Right lobe of liver (tissue), 6 donors: Measurements from ENCODE around the gene POGLUT2. TPM values are rescaled to one million over a fixed set of nuclear protein-coding genes. Genes with fewer than 3 reads are reported as not detected.

Experiments
- ATAC-seq, 4 donors: fragments of 200-7000 bp; cut with Tn5 transposase; one replicate each; pipeline ENCODE4 v1.9.1; 2020; ENCODE audit warnings: mild to moderate bottlenecking in 4 of 4, moderate library complexity in 4 of 4
- DNase-seq, 3 donors: peaks; one replicate each; pipeline ENCODE4 v3.0.0-alpha.2; 2020
- H3K27ac ChIP-seq, 3 donors: fragments of 200-600 bp; one replicate each; pipeline ENCODE4 v1.8.0; 2022
- H3K27me3 ChIP-seq, 2 donors: fragments of 200-600 bp; one replicate each; pipeline ENCODE4 v1.8.0; 2022
- H3K36me3 ChIP-seq, 4 donors: fragments of 200-600 bp; sonication (generic) in 1 of 4; one replicate each; pipeline versions ENCODE4 v1.5.1 to v1.8.0; 2017 to 2022; ENCODE audit warnings: control low read depth in 1 of 4
- H3K4me1 ChIP-seq, 4 donors: fragments of 200-600 bp; sonication (generic) in 1 of 4; one replicate each; pipeline versions ENCODE4 v1.5.1 to v1.8.0; 2017 to 2022; ENCODE audit warnings: control low read depth in 1 of 4
- H3K4me3 ChIP-seq, 3 donors: fragments of 200-600 bp; one replicate each; pipeline ENCODE4 v1.8.0; 2022
- H3K9me3 ChIP-seq, 4 donors: fragments of 200-600 bp; sonication (generic) in 1 of 4; one replicate each; pipeline versions ENCODE4 v1.5.1 to v1.8.0; 2017 to 2022; ENCODE audit warnings: control low read depth in 1 of 4
- CTCF ChIP-seq, 4 donors: fragments of 200-600 bp in 3 of 4; fragments of 450-650 bp in 1 of 4; IDR thresholded peaks; one replicate each; pipeline versions ENCODE4 v1.5.1 to v1.8.0; 2016 to 2022; ENCODE audit warnings: antibody characterized with exemption in 4 of 4, mild to moderate bottlenecking in 2 of 4
- POLR2A ChIP-seq: fragments of 450-650 bp; IDR thresholded peaks from one replicate; pipeline ENCODE4 v1.6.1; 2017; ENCODE audit warnings: antibody characterized with exemption, mild to moderate bottlenecking
- WGBS: methylation state at CpG from one replicate; pipeline ENCODE4 v1.1.6; 2018; ENCODE audit warnings: low coverage, low lambda C conversion rate; ENCODE audit not compliant: insufficient coverage; ENCODE audit errors: missing lambda C conversion rate; 5-methylcytosine and 5-hydroxymethylcytosine counted together
- intact Hi-C, 2 donors: fragments of 100-400 bp; cut with DNase I; formaldehyde crosslinking; loops; one replicate each; pipeline versions ENCODE4 v1.11.2 to v1.14.1; 2022
- total RNA-seq, 6 experiments: library from RNA; depleted of rRNA in 2 of 6; stranded (reverse); fragments of >200 nt in 2 of 6; fragmentation: NEBNext Ultra II Directional in 3 of 6; extraction: Animal tissue kit (Norgen Biotek cat#: 25700) in 3 of 6; gene quantifications; one replicate each; pipeline versions ENCODE4 v1.1.0 to v1.2.4, GENCODE V29; 2016 to 2023
- donor health status: DM: no; HTN: yes; CAD: no.
- donor health status: DM: no; HTN: no; CAD: no.
- donor health status: DM: no; HTN: no; CAD: no.
- donor health status: DM: no; HTN: yes; CAD: no.
- donor health status: DM: no; HTN: yes; CAD: no.

POGLUT2 gene
- total RNA-seq, 6 experiments from 2014 or later, result 3.8 to 7.7 (median 5.3) TPM

DNA sequence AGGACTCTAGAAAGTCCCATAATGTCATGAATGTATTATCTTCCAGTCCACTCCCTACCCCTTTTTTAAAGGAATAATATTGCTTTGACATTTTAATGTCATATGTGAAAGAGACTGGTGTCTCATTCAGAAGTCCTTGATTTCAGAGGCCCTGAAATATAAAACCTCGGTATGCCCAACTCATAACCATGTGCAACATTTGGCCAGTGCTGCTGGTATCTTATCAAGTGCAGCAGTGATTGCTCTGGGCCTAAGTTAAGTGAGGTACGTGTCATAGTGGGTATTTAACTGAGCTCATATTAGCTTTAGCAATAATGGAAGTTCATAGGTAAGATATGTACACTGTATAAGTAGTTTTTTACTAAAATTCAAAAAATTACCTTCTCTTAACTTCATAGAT, 39.9 kb downstream of the POGLUT2 start:
- intact Hi-C loops, result no loop called here
- TF ChIP-seq POLR2A (no peak), CTCF (IDR thresholded peaks at IDR 0.05) (no peak)
- no peaks in the 10 kb centered on the region for H3K4me1 ChIP-seq
- DNase-seq (no peak), ATAC-seq (no peak)
- H3K9me3 ChIP-seq, result no peaks in the 10 kb centered on the region
- H3K4me3 ChIP-seq, result no peak overlapping the region
- no peaks in the 10 kb centered on the region for H3K36me3 ChIP-seq
- no peaks in the 10 kb centered on the region for H3K27me3 ChIP-seq
- H3K27ac ChIP-seq, result no peak overlapping the region
- 95% methylated on average over 2 of the region's 2 CpGs for WGBS

GRCh38 chr13:102757006-102757405, 41.8 kb downstream of the POGLUT2 start:
- H3K4me1 ChIP-seq, result no peaks in the 10 kb centered on the region
- no peaks in the 10 kb centered on the region for H3K27me3 ChIP-seq
- 60% methylated on average over 1 of the region's 1 CpG for WGBS
- no peak overlapping the region for H3K4me3 ChIP-seq
- no peak for ATAC-seq
- TF ChIP-seq POLR2A (no peak), CTCF (IDR thresholded peaks at IDR 0.05) (no peak)
- no peaks in the 10 kb centered on the region for H3K9me3 ChIP-seq
- DNase-seq, result no peak
- no peaks in the 10 kb centered on the region for H3K36me3 ChIP-seq
- no peak overlapping the region for H3K27ac ChIP-seq
- intact Hi-C loops, result no loop called here

- Histone ChIP-seq H3K27me3 (no peaks in the 10 kb centered on the region), H3K4me1 (no peaks in the 10 kb centered on the region), H3K36me3 (no peaks in the 10 kb centered on the region), H3K4me3 (no peak overlapping the region), H3K9me3 (no peaks in the 10 kb centered on the region), H3K27ac (no peak overlapping the region)
- DNase-seq (no peak), ATAC-seq (no peak)
- TF ChIP-seq POLR2A (no peak), CTCF (IDR thresholded peaks at IDR 0.05) (no peak)
- WGBS, result 80% methylated on average over 1 of the region's 3 CpGs
- intact Hi-C loops, result no loop called here
Measured at GRCh38 chr13:102751886-102752285, 46.9 kb downstream of the POGLUT2 start.

GRCh38 chr13:102742506-102742905, 56.3 kb downstream of the POGLUT2 start:
- no peaks in the 10 kb centered on the region for H3K36me3 ChIP-seq
- H3K27ac ChIP-seq, result no peak overlapping the region
- DNase-seq (no peak), ATAC-seq (no peak)
- intact Hi-C loops, result no loop called here
- no peaks in the 10 kb centered on the region for H3K27me3 ChIP-seq
- no peaks in the 10 kb centered on the region for H3K4me1 ChIP-seq
- H3K4me3 ChIP-seq, result no peak overlapping the region
- peaks cover 0 to 8% (median 0%) of the 10 kb centered on the region in 4 donors for H3K9me3 ChIP-seq
- TF ChIP-seq POLR2A (no peak), CTCF (IDR thresholded peaks at IDR 0.05) (no peak)

DNA sequence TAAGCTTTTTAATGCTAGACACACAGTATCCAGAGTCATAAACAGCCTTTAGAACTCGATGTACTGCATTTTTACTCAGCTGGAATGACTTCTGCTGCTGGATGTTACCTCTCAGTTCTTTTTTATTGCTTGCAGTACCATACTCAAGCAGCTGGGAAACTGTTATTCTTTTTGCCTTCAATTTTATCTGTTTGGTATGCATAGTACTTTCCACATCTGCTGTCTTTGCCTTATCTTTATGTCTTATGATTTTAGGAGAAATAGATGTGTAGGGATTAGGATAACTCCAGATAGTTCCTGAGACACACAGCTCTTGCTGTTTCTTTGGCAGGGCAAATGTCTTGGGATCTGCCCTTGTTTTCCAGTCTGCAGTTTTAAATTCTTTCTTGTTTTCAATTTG, 56.7 kb downstream of the POGLUT2 start:
- Histone ChIP-seq H3K4me3 (no peak overlapping the region), H3K4me1 (no peaks in the 10 kb centered on the region), H3K9me3 (peaks cover 0 to 8% (median 0%) of the 10 kb centered on the region in 4 donors), H3K27me3 (no peaks in the 10 kb centered on the region), H3K27ac (no peak overlapping the region), H3K36me3 (no peaks in the 10 kb centered on the region)
- TF ChIP-seq CTCF (IDR thresholded peaks at IDR 0.05) (no peak), POLR2A (no peak)
- 43% methylated on average over 1 of the region's 1 CpG for WGBS
- intact Hi-C loops, result no loop called here
- ATAC-seq, result no peak
- DNase-seq, result no peak
